Measurements from ENCODE around the gene NPEPPS.

GRCh38 chr17:47654991-47655390 is 124.1 kb downstream of the NPEPPS start:
- TF ChIP-seq BCL11B (tag by site-specific recombination; IDR thresholded peaks at IDR 0.05; ENCODE audit: low read depth) (no peak), ZNF211 (tag by site-specific recombination; IDR thresholded peaks at IDR 0.05; ENCODE audit: low read depth) (no peak)
- TF ChIP-seq, protein P1, sequence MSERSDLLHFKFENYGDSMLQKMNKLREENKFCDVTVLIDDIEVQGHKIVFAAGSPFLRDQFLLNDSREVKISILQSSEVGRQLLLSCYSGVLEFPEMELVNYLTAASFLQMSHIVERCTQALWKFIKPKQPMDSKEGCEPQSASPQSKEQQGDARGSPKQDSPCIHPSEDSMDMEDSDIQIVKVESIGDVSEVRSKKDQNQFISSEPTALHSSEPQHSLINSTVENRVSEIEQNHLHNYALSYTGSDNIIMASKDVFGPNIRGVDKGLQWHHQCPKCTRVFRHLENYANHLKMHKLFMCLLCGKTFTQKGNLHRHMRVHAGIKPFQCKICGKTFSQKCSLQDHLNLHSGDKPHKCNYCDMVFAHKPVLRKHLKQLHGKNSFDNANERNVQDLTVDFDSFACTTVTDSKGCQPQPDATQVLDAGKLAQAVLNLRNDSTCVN (tag by site-specific recombination; optimal IDR thresholded peaks at IDR 0.05), result no peak

Data from HEK293 (cell line).